Cerebellar nuclear complex (tissue), 1 donor: ENCODE data around the gene SF3A1.

ENCODE experiments used
- DNase-seq, 2 experiments: peaks; one replicate each; lab custom pipeline; 2025; lab: John Stamatoyannopoulos, UW

Gene SF3A1

GRCh38 chr22:30286813-30287647 is 69.7 kb downstream of the SF3A1 start:
- DNase-seq = no peak

DNA sequence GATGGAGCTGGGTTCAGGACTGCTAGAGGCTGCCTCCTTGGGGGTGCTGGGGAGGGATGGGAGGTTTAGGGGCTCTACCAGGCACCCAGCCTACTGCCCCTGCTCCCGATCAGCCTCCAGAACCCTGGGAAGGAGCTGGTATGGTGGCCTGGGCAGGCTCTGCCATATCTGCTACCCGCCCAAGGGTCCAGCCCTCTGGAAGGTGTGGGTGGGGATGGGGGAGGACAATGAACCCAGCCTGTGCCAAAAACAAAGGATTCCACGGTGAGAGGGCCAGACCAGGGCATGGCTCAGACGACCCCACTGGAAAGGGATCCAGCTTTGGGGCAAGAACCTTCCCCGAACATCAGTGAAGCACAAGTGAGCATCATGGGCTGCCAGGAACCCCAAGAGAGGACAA is 70.4 kb downstream of the SF3A1 start:
- no peak for DNase-seq

DNA sequence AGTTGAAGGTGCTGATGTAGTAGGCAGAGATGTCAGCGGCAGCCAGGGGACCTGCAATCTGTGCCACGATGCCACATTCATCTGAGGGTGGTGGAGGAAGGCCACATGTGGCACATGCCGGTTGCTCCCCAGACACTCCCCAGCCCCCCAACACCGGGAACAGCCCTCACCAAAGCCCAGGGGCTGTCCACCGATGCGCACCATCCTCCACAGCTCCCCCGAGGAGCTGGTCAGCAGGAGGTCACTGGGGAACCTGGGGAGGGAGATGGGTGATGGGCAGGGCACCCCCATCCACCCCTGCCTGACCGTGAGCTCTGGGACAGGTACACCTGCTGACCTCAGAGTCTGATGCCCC is 70.9 kb downstream of the SF3A1 start:
- DNase-seq = no peak

DNA sequence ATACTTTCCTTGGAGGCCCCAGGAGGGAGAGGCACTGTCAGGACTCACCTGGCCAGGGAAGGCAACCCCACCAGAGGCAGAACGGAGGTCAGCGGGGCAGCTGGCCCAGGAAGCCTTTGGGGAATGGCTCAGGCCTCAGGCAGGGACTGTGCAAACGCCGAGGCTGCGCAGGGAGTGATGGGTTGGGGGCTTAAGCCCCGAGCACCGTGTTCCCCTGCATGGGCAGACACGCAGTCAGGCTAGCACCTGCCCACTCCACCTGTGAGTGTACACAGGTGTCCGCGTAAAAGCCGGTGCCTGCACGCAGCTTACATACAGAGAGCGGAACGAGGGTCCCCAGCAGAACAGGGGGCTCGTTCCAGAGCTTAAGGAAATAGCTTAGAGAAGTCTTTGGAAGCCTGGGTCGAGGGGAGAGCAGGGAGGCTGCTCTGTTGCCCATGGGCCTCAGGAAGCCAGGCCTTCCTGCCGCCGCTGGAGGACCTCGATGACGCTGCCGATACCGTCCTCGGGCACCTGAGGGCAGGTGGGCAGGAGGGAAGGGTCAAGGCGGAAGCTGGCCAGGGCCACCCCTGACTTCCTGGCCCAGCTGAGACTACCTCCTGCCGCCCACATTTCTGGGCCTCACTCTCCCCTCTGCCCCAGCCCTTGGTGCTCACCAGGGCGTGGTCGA is 71.4 kb downstream of the SF3A1 start:
- no peak for DNase-seq

DNA sequence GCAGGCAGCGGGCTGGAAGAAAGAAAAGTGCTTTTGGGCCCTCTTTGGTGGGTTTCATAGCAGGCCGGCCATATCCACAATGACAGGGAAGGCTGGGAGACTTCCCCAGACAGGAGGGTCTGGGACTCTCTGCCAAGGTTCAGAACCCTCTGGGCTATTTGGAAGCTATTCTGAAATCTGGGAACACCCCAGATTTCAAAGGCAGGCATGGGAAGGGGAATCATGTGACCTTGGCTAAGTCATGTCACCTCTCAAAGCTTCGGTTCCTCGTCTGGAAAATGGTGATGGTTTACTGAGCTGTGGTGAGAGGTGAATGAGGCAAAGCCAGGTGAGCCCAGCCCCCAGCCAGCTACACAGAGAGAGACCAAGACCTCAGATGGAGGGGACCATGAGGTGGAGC is 72.0 kb downstream of the SF3A1 start:
- DNase-seq = no peak

GRCh38 chr22:30284172-30284571 is 72.5 kb downstream of the SF3A1 start:
- no peak for DNase-seq

DNA sequence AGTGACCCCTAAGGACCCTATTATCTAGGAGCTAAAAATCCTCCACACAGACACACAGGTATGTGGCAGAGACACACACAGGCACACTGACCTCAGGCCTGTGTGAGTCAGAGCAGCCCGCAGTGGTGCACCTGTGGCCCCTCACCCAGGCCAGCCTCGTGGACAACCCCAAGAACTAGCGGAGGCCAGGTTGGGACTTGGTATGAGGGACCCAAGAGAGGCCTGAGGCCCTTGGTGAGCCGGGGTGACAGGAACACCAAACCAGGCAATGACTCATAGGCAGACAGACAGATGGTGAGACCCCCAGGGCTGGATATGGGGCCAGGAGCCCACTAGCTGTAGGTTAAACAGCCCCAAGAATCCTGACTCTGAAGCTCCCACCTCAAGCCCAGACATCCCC is 73.4 kb downstream of the SF3A1 start:
- no peak for DNase-seq

- DNase-seq = no peak
Measured at GRCh38 chr22:30282616-30283046, 74.1 kb downstream of the SF3A1 start.
